Right forelimb (tissue), 1 donor: ENCODE results near the gene LGALS9C.
"Not testable (repeated sequence)": the region's sequence is repeated elsewhere in the genome, so short reads cannot be mapped to it uniquely, and the experiment has no call there.

ENCODE experiments used
- DNase-seq: peaks from one replicate; pipeline ENCODE4 v3.0.0-alpha.2; 2018

Gene LGALS9C

GRCh38 chr17:18542234-18542633, 65.6 kb downstream of the LGALS9C start:
- not testable (repeated sequence) for DNase-seq

GRCh38 chr17:18542907-18543306, 66.3 kb downstream of the LGALS9C start:
- not testable (repeated sequence) for DNase-seq
